Stimulated activated CD8-positive, alpha-beta memory T cell treated with anti-CD3 and anti-CD28 coated beads, Interleukin-7, amount 100 ng/mL, for 48 hours (primary cell): ENCODE results near the gene TPT1.

ENCODE experiments used
- DNase-seq, 2 donors: peaks; one replicate each; pipeline ENCODE4 v3.0.0-alpha.2; 2020; ENCODE audit warnings: low read depth in 1 of 2; ENCODE audit errors: extremely low read depth in 1 of 2

The TPT1 gene

GRCh38 chr13:45336025-45336800 is 4.8 kb downstream of the TPT1 start:
- no peak for DNase-seq

- no peak for DNase-seq
Measured at GRCh38 chr13:45335397-45336024, 5.5 kb downstream of the TPT1 start.

- no peak for DNase-seq
Measured at GRCh38 chr13:45333977-45334922, 6.7 kb downstream of the TPT1 start.

- DNase-seq, result no peak
Measured at GRCh38 chr13:45333251-45333976, 7.6 kb downstream of the TPT1 start.

GRCh38 chr13:45332831-45333219 is 8.2 kb downstream of the TPT1 start:
- DNase-seq, result no peak

- no peak for DNase-seq
Measured at GRCh38 chr13:45332036-45332830, 8.8 kb downstream of the TPT1 start.

- no peak for DNase-seq
Measured at GRCh38 chr13:45331692-45332035, 9.3 kb downstream of the TPT1 start.

GRCh38 chr13:45331123-45331619 is 9.8 kb downstream of the TPT1 start:
- no peak for DNase-seq

GRCh38 chr13:45328661-45329111 is 12.3 kb downstream of the TPT1 start:
- DNase-seq, result no peak

GRCh38 chr13:45327253-45327955 is 13.6 kb downstream of the TPT1 start:
- no peak for DNase-seq

- no peak for DNase-seq
Measured at GRCh38 chr13:45325806-45326205, 15.2 kb downstream of the TPT1 start.

- no peak for DNase-seq
Measured at GRCh38 chr13:45320876-45321629, 19.9 kb downstream of the TPT1 start.

- no peak for DNase-seq
Measured at GRCh38 chr13:45316996-45317395, 24.0 kb downstream of the TPT1 start.

- DNase-seq, result no peak
Measured at GRCh38 chr13:45316338-45316737, 24.6 kb downstream of the TPT1 start.

GRCh38 chr13:45315520-45316167 is 25.3 kb downstream of the TPT1 start:
- DNase-seq, result no peak

GRCh38 chr13:45314822-45315221 is 26.2 kb downstream of the TPT1 start:
- no peak for DNase-seq

GRCh38 chr13:45310341-45311131 is 30.4 kb downstream of the TPT1 start:
- DNase-seq, result no peak
